ENCODE measurements around the gene IKBKG. TPM values are rescaled to one million over a fixed set of nuclear protein-coding genes. Genes with fewer than 3 reads are reported as not detected.
A peak's percentile ranks its signal among the peaks of the same experiment; 100 is the strongest.
"Not testable (repeated sequence)": the region's sequence is repeated elsewhere in the genome, so short reads cannot be mapped to it uniquely, and the experiment has no call there.

Gene IKBKG
- total RNA-seq, 3 donors from 2014 or later (not counting 1 experiment from before 2014, with no cell fraction given): 64.8 to 84.6 (median 84.1) TPM

GRCh38 chrX:154562295-154562694 is 14.9 kb downstream of the IKBKG start:
- intact Hi-C loops (cut with micrococcal nuclease); H3K27me3 ChIP-seq (ENCODE audit: control insufficient read depth, insufficient read depth, low read length); H3K27me3 Mint-ChIP-seq (ENCODE audit: low read depth in 2 of 2); H3K9me3 Mint-ChIP-seq; DNase-seq; H3K4me3 ChIP-seq (ENCODE audit: low read length); H3K9me3 ChIP-seq (ENCODE audit: control insufficient read depth, insufficient read depth, low read length); H3K27ac Mint-ChIP-seq; H3K4me1 Mint-ChIP-seq; H3K36me3 Mint-ChIP-seq; H3K4me3 Mint-ChIP-seq; H3K27ac ChIP-seq (ENCODE audit: low read length); H3K4me1 ChIP-seq (ENCODE audit: control insufficient read depth, insufficient read depth, low read length); ATAC-seq; H3K36me3 ChIP-seq (ENCODE audit: control insufficient read depth, insufficient read depth, low read length): not testable (repeated sequence)
- no CpG with 5 or more reads among the region's 10 CpGs for WGBS (ENCODE audit: insufficient coverage)

- H3K4me1 ChIP-seq (ENCODE audit: control insufficient read depth, insufficient read depth, low read length); H3K36me3 Mint-ChIP-seq; H3K9me3 Mint-ChIP-seq; H3K4me1 Mint-ChIP-seq; H3K27ac Mint-ChIP-seq; DNase-seq; H3K27me3 Mint-ChIP-seq (ENCODE audit: low read depth in 2 of 2); H3K4me3 Mint-ChIP-seq; H3K4me3 ChIP-seq (ENCODE audit: low read length); H3K9me3 ChIP-seq (ENCODE audit: control insufficient read depth, insufficient read depth, low read length); ATAC-seq; H3K36me3 ChIP-seq (ENCODE audit: control insufficient read depth, insufficient read depth, low read length); H3K27me3 ChIP-seq (ENCODE audit: control insufficient read depth, insufficient read depth, low read length); H3K27ac ChIP-seq (ENCODE audit: low read length); intact Hi-C loops (cut with micrococcal nuclease): not testable (repeated sequence)
- no CpG with 5 or more reads among the region's 11 CpGs for WGBS (ENCODE audit: insufficient coverage)
Observed at GRCh38 chrX:154570361-154570760, 22.9 kb downstream of the IKBKG start.

GRCh38 chrX:154573061-154573460 is 25.6 kb downstream of the IKBKG start:
- H3K36me3 Mint-ChIP-seq; H3K4me1 ChIP-seq (ENCODE audit: control insufficient read depth, insufficient read depth, low read length); intact Hi-C loops (cut with micrococcal nuclease); H3K9me3 ChIP-seq (ENCODE audit: control insufficient read depth, insufficient read depth, low read length); H3K27me3 Mint-ChIP-seq (ENCODE audit: low read depth in 2 of 2); H3K27ac ChIP-seq (ENCODE audit: low read length); H3K36me3 ChIP-seq (ENCODE audit: control insufficient read depth, insufficient read depth, low read length); H3K9me3 Mint-ChIP-seq; H3K27ac Mint-ChIP-seq; H3K4me1 Mint-ChIP-seq; DNase-seq; H3K27me3 ChIP-seq (ENCODE audit: control insufficient read depth, insufficient read depth, low read length); ATAC-seq; H3K4me3 Mint-ChIP-seq; H3K4me3 ChIP-seq (ENCODE audit: low read length): not testable (repeated sequence)
- no CpG with 5 or more reads among the region's 10 CpGs for WGBS (ENCODE audit: insufficient coverage)

GRCh38 chrX:154575076-154575475 is 27.7 kb downstream of the IKBKG start:
- DNase-seq; H3K27ac Mint-ChIP-seq; H3K36me3 ChIP-seq (ENCODE audit: control insufficient read depth, insufficient read depth, low read length); H3K27me3 ChIP-seq (ENCODE audit: control insufficient read depth, insufficient read depth, low read length); H3K4me3 Mint-ChIP-seq; H3K9me3 ChIP-seq (ENCODE audit: control insufficient read depth, insufficient read depth, low read length); H3K4me3 ChIP-seq (ENCODE audit: low read length); H3K27ac ChIP-seq (ENCODE audit: low read length); H3K4me1 Mint-ChIP-seq; H3K27me3 Mint-ChIP-seq (ENCODE audit: low read depth in 2 of 2); H3K4me1 ChIP-seq (ENCODE audit: control insufficient read depth, insufficient read depth, low read length); H3K36me3 Mint-ChIP-seq; intact Hi-C loops (cut with micrococcal nuclease); H3K9me3 Mint-ChIP-seq: not testable (repeated sequence)
- no CpG with 5 or more reads among the region's 5 CpGs for WGBS (ENCODE audit: insufficient coverage)
- ATAC-seq: peak; percentile 58 to 76 (median 76)

- H3K27ac ChIP-seq (ENCODE audit: low read length); H3K9me3 ChIP-seq (ENCODE audit: control insufficient read depth, insufficient read depth, low read length); ATAC-seq; H3K4me1 Mint-ChIP-seq; H3K27ac Mint-ChIP-seq; H3K4me3 ChIP-seq (ENCODE audit: low read length); H3K27me3 Mint-ChIP-seq (ENCODE audit: low read depth in 2 of 2); intact Hi-C loops (cut with micrococcal nuclease); H3K4me1 ChIP-seq (ENCODE audit: control insufficient read depth, insufficient read depth, low read length); H3K4me3 Mint-ChIP-seq; H3K36me3 Mint-ChIP-seq; H3K27me3 ChIP-seq (ENCODE audit: control insufficient read depth, insufficient read depth, low read length); H3K36me3 ChIP-seq (ENCODE audit: control insufficient read depth, insufficient read depth, low read length); H3K9me3 Mint-ChIP-seq; DNase-seq: not testable (repeated sequence)
- no CpG with 5 or more reads among the region's 8 CpGs for WGBS (ENCODE audit: insufficient coverage)
Observed at GRCh38 chrX:154582994-154583393, 35.6 kb downstream of the IKBKG start.

- H3K9me3 Mint-ChIP-seq: not testable (repeated sequence)
Observed at GRCh38 chrX:154584585-154585183, 37.3 kb downstream of the IKBKG start, which contains the start of gene CTAG1A. Gene CTAG1A, plus strand, starts transcription at chrX:154585133. Its CDS starts 74 bp downstream, at chrX:154585207.

GRCh38 chrX:154590415-154590814 is 43.0 kb downstream of the IKBKG start:
- H3K4me3 ChIP-seq (ENCODE audit: low read length); H3K9me3 Mint-ChIP-seq; H3K9me3 ChIP-seq (ENCODE audit: control insufficient read depth, insufficient read depth, low read length); H3K27ac ChIP-seq (ENCODE audit: low read length); H3K36me3 Mint-ChIP-seq; H3K36me3 ChIP-seq (ENCODE audit: control insufficient read depth, insufficient read depth, low read length); H3K4me1 ChIP-seq (ENCODE audit: control insufficient read depth, insufficient read depth, low read length); H3K4me3 Mint-ChIP-seq; H3K27ac Mint-ChIP-seq; DNase-seq; H3K4me1 Mint-ChIP-seq; H3K27me3 ChIP-seq (ENCODE audit: control insufficient read depth, insufficient read depth, low read length); H3K27me3 Mint-ChIP-seq (ENCODE audit: low read depth in 2 of 2); intact Hi-C loops (cut with micrococcal nuclease): not testable (repeated sequence)
- WGBS (ENCODE audit: insufficient coverage): no CpG with 5 or more reads among the region's 13 CpGs
- peak in 1 of 3 donors; percentile 47 for ATAC-seq

More at GRCh38 chrX:154584585-154585183, 37.3 kb downstream of the IKBKG start, which contains the start of gene CTAG1A:
- DNase-seq; H3K4me1 Mint-ChIP-seq; H3K27ac Mint-ChIP-seq; H3K27ac ChIP-seq (ENCODE audit: low read length); H3K4me1 ChIP-seq (ENCODE audit: control insufficient read depth, insufficient read depth, low read length); intact Hi-C loops (cut with micrococcal nuclease); H3K9me3 ChIP-seq (ENCODE audit: control insufficient read depth, insufficient read depth, low read length); H3K36me3 ChIP-seq (ENCODE audit: control insufficient read depth, insufficient read depth, low read length); H3K36me3 Mint-ChIP-seq; H3K27me3 Mint-ChIP-seq (ENCODE audit: low read depth in 2 of 2); H3K27me3 ChIP-seq (ENCODE audit: control insufficient read depth, insufficient read depth, low read length); ATAC-seq; H3K4me3 ChIP-seq (ENCODE audit: low read length); H3K4me3 Mint-ChIP-seq: not testable (repeated sequence)
- WGBS (ENCODE audit: insufficient coverage): no CpG with 5 or more reads among the region's 39 CpGs

Data from natural killer cell (primary cell).